GM12892 (cell line): ENCODE measurements around the gene UTS2R.

Experiments used
- POLR2A ChIP-seq: IDR thresholded peaks from 2 replicates; pipeline ENCODE4 v1.6.1; 2011; ENCODE audit warnings: low read depth, low read length, control low read depth
- POLR2AphosphoS5 ChIP-seq: IDR thresholded peaks from 2 replicates; pipeline ENCODE4 v1.6.1; 2011; ENCODE audit warnings: low read depth, low read length, control low read depth
- TAF1 ChIP-seq: IDR thresholded peaks from 2 replicates; pipeline ENCODE4 v1.6.1; 2011; ENCODE audit warnings: low read depth, mild to moderate bottlenecking, control low read depth, low read length, borderline replicate concordance

GRCh38 chr17:82386881-82387704 is 15.5 kb downstream of the UTS2R start:
- TF ChIP-seq POLR2AphosphoS5, result no peak
- no peak for TF ChIP-seq POLR2A
- TF ChIP-seq TAF1, result no peak
